Activated CD8-positive, alpha-beta T cell treated with anti-CD3 and anti-CD28 coated beads for 36 hours (primary cell): Measurements from ENCODE around the gene ZNF320. TPM values are rescaled to one million over a fixed set of nuclear protein-coding genes. Genes with fewer than 3 reads are reported as not detected.
"Not testable (repeated sequence)": the region's sequence is repeated elsewhere in the genome, so short reads cannot be mapped to it uniquely, and the experiment has no call there.

Experiments used
- ATAC-seq: fragments of 200-7000 bp; cut with Tn5 transposase; one replicate; pipeline ENCODE4 v1.10.0; 2021; ENCODE audit warnings: mild to moderate bottlenecking, moderate library complexity
- CTCF ChIA-PET: fragments of 350-600 bp; sonication (Branson Sonifier 250); formaldehyde crosslinking; loops from one replicate; lab custom pipeline; 2021; ENCODE audit warnings: antibody characterized with exemption; lab: Charles Lee
- POLR2A ChIA-PET: fragments of 350-600 bp; sonication (Branson Sonifier 250); formaldehyde crosslinking; loops from one replicate; lab custom pipeline; 2021; ENCODE audit warnings: antibody characterized with exemption; lab: Charles Lee
- DNase-seq: peaks from one replicate; pipeline ENCODE4 v3.0.0-alpha.2; 2020
- H3K27ac Mint-ChIP-seq: one replicate; pipeline ENCODE4 v1.8.0; 2021; ENCODE audit warnings: mild to moderate bottlenecking, mixed read lengths
- H3K27me3 Mint-ChIP-seq: one replicate; pipeline ENCODE4 v1.8.0; 2021; ENCODE audit warnings: mixed read lengths
- H3K36me3 Mint-ChIP-seq: one replicate; pipeline ENCODE4 v1.8.0; 2021; ENCODE audit warnings: low read depth, mixed read lengths
- H3K4me1 Mint-ChIP-seq: one replicate; pipeline ENCODE4 v1.8.0; 2021; ENCODE audit warnings: low read depth, mixed read lengths
- H3K4me3 Mint-ChIP-seq: one replicate; pipeline ENCODE4 v1.8.0; 2021; ENCODE audit warnings: mild to moderate bottlenecking, moderate library complexity, mixed read lengths
- H3K9me3 Mint-ChIP-seq: one replicate; pipeline ENCODE4 v1.8.0; 2021; ENCODE audit warnings: mixed read lengths
- intact Hi-C: fragments of 100-400 bp; cut with micrococcal nuclease; formaldehyde crosslinking; loops from one replicate; pipeline ENCODE4 v1.10.0; 2022
- total RNA-seq, 2 experiments: library from RNA; stranded (reverse); gene quantifications; one replicate each; pipeline ENCODE4 v1.2.3, GENCODE V29; 2021
- TF ChIP-seq, protein P1 (sequence below): fragments of 200-600 bp; IDR thresholded peaks from one replicate; pipeline ENCODE4 v1.8.0; 2022; ENCODE audit warnings: antibody characterized with exemption, mild to moderate bottlenecking

Gene ZNF320
- total RNA-seq, 2 experiments from 2014 or later: 7.0 to 9.4 TPM

DNA sequence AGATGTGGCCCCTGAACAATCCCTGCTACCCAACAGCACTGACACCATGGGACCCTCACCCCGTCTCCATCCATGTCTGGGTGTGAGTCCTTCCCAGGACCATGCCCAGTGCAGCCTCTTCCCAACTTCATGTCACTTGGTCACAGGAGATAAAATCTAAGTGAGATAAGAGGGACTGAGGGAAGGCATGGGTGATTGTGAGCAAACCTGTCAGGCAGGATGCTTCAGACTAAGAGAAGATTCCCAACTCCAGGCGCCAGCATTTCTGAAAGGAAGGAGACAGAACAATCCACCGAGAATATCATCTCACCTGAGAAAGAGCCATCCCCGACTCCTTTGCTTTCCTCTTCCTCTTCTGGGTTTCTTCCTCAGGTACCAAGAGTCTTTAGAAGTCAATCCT, 7.5 kb downstream of the ZNF320 start:
- H3K4me1 Mint-ChIP-seq: peaks cover 9% of the 10 kb centered on the region

DNA sequence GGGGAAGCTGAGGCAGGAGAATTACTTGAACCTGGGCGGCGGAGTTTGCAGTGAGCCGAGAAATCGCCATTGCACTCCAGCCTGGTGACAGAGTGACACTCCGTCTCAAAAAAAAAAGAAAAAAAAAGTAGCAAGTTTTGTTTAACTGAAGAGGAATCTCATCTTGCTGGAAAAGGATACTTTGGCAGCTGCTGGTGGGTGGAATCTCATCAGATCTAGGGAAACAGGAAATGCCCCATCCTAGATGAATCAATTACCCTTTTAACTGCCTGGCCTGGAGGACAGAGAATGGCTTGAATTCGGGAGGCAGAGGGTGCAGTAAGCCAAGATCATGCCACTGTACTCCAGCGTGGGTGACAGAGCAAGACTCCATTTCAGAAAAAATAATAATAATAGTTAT, 8.4 kb downstream of the ZNF320 start:
- Mint-ChIP-seq H3K36me3 (peaks cover 75% of the 10 kb centered on the region), H3K9me3 (peaks cover 5% of the 10 kb centered on the region), H3K27ac (no peak overlapping the region), H3K27me3 (no peaks in the 10 kb centered on the region), H3K4me1 (peaks cover 6% of the 10 kb centered on the region), H3K4me3 (no peak overlapping the region)
- no peak for ATAC-seq
- ChIA-PET POLR2A (no interaction called here), CTCF (no interaction called here)
- TF ChIP-seq, protein P1, sequence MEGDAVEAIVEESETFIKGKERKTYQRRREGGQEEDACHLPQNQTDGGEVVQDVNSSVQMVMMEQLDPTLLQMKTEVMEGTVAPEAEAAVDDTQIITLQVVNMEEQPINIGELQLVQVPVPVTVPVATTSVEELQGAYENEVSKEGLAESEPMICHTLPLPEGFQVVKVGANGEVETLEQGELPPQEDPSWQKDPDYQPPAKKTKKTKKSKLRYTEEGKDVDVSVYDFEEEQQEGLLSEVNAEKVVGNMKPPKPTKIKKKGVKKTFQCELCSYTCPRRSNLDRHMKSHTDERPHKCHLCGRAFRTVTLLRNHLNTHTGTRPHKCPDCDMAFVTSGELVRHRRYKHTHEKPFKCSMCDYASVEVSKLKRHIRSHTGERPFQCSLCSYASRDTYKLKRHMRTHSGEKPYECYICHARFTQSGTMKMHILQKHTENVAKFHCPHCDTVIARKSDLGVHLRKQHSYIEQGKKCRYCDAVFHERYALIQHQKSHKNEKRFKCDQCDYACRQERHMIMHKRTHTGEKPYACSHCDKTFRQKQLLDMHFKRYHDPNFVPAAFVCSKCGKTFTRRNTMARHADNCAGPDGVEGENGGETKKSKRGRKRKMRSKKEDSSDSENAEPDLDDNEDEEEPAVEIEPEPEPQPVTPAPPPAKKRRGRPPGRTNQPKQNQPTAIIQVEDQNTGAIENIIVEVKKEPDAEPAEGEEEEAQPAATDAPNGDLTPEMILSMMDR: no peak
- intact Hi-C loops: no loop called here
- DNase-seq: no peak

More for the DNA sequence above, 7.5 kb downstream of the ZNF320 start:
- intact Hi-C loops: no loop called here
- CTCF ChIA-PET: no interaction called here
- H3K36me3 Mint-ChIP-seq: peaks cover 73% of the 10 kb centered on the region
- no peak overlapping the region for H3K27ac Mint-ChIP-seq
- ATAC-seq (no peak), DNase-seq (no peak)
- POLR2A ChIA-PET: no interaction called here
- no peaks in the 10 kb centered on the region for H3K27me3 Mint-ChIP-seq
- H3K9me3 Mint-ChIP-seq: no peaks in the 10 kb centered on the region
- TF ChIP-seq, protein P1: no peak
- no peak overlapping the region for H3K4me3 Mint-ChIP-seq

DNA sequence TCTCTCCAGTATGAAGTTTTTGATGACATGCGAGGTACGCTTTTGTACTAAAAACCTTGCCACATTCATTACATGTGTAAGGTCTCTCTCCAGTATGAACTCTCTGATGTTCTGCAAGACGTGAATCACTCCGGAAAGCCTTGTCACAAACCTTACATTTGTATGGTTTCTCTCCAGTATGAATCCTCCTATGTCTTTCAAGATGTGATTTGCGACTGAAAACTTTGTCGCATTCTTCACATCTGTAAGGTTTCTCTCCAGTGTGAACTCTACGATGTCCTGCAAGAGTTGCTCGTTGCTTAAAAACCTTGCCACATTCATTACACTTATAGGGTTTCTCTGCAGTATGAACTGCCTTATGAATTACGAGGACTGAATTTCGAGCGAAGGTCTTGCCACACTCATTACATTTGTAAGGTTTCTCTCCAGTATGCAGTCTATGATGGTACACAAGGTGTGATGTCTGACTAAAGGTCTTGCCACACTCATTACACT, 16.5 kb downstream of the ZNF320 start:
- Mint-ChIP-seq H3K27ac (no peak overlapping the region), H3K27me3 (no peaks in the 10 kb centered on the region), H3K9me3 (peaks cover 52% of the 10 kb centered on the region), H3K4me3 (no peak overlapping the region), H3K36me3 (peaks cover 84% of the 10 kb centered on the region), H3K4me1 (no peaks in the 10 kb centered on the region)
- ATAC-seq (no peak), DNase-seq (no peak)
- TF ChIP-seq, protein P1: no peak
- ChIA-PET POLR2A (no interaction called here), CTCF (no interaction called here)
- intact Hi-C loops: no loop called here

DNA sequence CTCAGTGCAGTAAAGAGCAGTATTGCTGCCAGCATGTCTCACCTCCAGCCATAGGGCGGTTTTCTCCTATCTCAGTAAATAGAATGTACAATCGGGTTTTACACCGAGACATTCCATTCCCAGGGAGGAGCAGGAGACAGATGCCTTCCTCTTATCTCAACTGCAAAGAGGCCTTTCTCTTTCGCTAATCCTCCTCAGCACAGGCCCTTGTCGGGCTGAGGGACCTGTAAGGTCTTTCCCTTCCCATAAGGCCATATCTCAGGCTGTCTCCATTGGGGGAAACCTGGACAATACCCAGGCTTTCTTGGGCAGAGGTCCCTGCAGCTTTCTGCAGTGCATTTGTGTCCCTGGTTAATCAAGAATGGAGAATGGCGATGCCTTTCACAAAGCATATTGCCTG, 24.4 kb downstream of the ZNF320 start:
- intact Hi-C loops, POLR2A ChIA-PET, DNase-seq, H3K4me1 Mint-ChIP-seq, H3K27me3 Mint-ChIP-seq, H3K27ac Mint-ChIP-seq, H3K4me3 Mint-ChIP-seq, ATAC-seq, CTCF ChIA-PET: not testable (repeated sequence)
- peaks cover 25% of the 10 kb centered on the region for H3K36me3 Mint-ChIP-seq
- H3K9me3 Mint-ChIP-seq: peaks cover 23% of the 10 kb centered on the region

DNA sequence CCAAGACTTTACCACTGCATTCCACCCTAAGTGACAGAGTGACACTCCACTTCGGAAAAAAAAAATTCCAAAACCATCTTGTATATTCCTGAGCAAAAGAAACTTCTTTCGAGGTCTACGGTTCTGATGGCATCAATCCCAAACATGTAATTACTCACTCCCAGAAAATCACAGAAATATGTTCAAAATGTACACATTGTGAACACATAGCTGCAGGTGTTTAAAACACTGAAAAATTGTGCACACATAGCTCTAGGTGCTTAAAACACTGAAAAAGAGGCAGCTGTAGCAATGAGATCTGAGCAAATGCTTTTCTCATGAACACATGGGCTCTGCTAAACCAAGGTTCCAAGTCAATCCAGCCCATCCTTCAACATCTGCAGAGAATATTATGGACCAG, 26.0 kb downstream of the ZNF320 start:
- no peak for ATAC-seq
- POLR2A ChIA-PET: interaction anchor here (0.6 kb wide), 1 partner anchor 60 kb away, joined by 3 read pairs; no protein-coding TSS in a partner anchor
- TF ChIP-seq, protein P1: no peak
- Mint-ChIP-seq H3K36me3 (peaks cover 16% of the 10 kb centered on the region), H3K4me3 (no peak overlapping the region), H3K27me3 (no peaks in the 10 kb centered on the region), H3K9me3 (peaks cover 16% of the 10 kb centered on the region), H3K27ac (no peak overlapping the region), H3K4me1 (no peaks in the 10 kb centered on the region)
- CTCF ChIA-PET: no interaction called here
- no peak for DNase-seq
- intact Hi-C loops: no loop called here

DNA sequence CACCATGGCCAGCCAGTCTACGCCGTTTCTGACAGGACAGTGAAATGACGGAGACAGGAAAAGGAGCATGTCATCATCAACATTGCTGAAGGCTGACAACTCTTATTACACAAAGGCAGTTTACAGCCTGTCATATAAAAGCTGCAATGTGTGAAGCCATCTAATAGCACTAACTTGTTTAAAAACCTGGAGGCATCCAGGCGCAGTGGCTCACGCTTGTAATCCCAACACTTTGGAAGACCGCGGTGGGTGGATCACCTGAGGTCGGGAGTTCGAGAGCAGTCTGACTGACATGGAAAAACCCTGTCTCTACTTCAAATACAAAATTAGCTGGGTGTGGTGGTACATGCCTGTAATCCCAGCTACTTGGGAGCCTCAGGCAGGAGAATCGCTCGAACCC, 29.4 kb downstream of the ZNF320 start:
- DNase-seq, H3K4me3 Mint-ChIP-seq, ATAC-seq, H3K9me3 Mint-ChIP-seq, H3K27me3 Mint-ChIP-seq, POLR2A ChIA-PET, H3K27ac Mint-ChIP-seq, H3K4me1 Mint-ChIP-seq, CTCF ChIA-PET, intact Hi-C loops: not testable (repeated sequence)
- peaks cover 12% of the 10 kb centered on the region for H3K36me3 Mint-ChIP-seq

DNA sequence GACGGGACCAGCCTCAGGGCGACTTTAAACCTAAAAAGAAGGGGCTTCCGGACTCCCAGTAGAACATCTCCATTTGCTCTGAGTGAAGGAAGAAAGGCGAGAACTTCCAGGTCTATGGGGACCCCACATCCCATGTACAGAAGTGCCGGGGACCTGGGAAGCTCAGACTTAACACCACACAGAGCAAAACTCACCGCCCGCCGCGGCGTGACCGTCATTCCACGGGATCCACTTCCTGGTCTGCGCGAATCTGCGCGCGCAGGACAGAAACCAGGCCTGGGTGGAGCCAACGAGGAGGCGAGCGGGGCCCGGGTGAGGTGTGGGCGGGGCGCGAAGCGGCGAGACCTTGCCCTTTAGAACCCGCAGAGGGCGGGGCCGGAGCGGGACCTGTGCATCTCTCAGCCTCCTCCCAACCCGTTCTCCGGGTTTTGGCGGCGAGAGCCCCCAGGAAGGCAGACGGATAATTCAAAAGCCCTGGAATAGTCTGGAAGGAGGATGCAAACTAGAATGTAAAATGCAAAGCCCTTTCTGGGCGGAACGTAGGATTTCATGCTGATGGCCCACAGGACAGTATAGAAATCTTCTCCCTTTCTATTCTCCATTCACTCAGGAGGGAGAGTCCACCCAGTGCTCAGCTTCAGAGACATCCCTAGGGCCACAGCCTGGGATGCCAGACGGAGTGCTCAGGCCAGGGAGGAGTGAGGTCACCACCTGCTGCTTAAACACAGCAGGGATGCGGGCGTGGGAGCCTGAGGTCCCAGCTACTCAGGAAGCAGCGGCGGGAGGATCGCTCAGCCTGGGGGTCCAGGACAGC, 39.9 kb downstream of the ZNF320 start, which contains the start of gene ZNF468:
Gene ZNF468, minus strand, starts transcription at position 242 of the 814 bp plus-strand sequence. CDS start 3,347 bp downstream, outside the sequence.
- H3K27ac Mint-ChIP-seq: peak within 1 kb of the TSS; percentile 91
- H3K27me3 Mint-ChIP-seq, intact Hi-C loops, CTCF ChIA-PET, H3K9me3 Mint-ChIP-seq, POLR2A ChIA-PET: not testable (repeated sequence)
- ATAC-seq: peak; percentile 100
- peak; percentile 83 for DNase-seq
- H3K4me1 Mint-ChIP-seq: peaks cover 18% of the 10 kb centered on the region
- peaks cover 28% of the 10 kb centered on the region for H3K36me3 Mint-ChIP-seq
- peak within 1 kb of the TSS; percentile 81 for H3K4me3 Mint-ChIP-seq

DNA sequence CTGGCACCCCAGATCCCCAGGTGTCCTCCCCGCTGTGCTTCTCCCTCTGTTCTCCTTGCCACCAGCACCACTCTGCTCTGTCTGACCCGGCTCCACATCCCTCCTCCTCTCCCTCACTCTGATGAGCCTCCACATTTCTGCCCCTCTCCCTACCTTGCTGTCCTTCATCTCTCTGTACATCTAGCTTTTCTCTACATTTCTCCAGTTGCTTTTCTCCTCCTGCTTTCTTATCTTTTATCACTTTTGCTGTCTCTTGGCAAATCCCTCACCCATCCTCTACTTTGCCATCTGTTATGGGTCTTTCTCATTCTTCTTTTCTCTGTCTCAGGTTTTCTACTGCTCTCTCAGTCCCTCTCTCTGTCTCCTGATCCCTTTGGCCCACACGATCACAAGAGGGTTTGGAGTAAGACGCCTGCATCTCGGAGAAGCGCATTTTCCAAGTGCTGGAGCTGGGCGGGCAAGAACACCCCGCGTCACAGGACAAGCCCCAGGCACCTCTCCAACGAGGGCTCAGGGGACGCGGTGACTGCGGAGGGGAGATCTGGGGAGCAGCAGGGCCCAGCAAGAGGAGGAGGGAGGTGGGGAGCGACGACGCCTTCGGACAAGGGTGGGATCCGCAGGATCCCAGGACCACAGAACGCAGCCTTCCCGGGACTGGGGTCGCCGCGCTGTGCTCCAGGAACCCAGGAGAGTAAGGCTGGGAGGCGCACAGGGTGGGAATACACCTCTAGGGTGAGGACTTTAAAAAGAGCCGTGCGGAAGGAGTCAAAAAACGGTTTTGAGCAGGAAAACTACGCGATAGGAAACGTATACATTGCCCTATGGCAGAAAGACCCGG, 40.7 kb downstream of the ZNF320 start:
- intact Hi-C loops, POLR2A ChIA-PET, H3K27me3 Mint-ChIP-seq, CTCF ChIA-PET, DNase-seq, H3K9me3 Mint-ChIP-seq: not testable (repeated sequence)
- H3K36me3 Mint-ChIP-seq: peaks cover 35% of the 10 kb centered on the region
- peak overlapping the region; percentile 91 for H3K27ac Mint-ChIP-seq
- peak overlapping the region; percentile 81 for H3K4me3 Mint-ChIP-seq
- ATAC-seq: peak; percentile 6
- H3K4me1 Mint-ChIP-seq: peaks cover 18% of the 10 kb centered on the region
